HG02623 (cell line): Measurements from ENCODE around the gene TPI1.

Experiments
- ATAC-seq: cut with Tn5 transposase; IDR thresholded peaks from one replicate; pipeline ENCODE4 v1.9.1; 2021; ENCODE audit warnings: moderate library complexity; ENCODE audit not compliant: unreplicated experiment

The TPI1 gene

GRCh38 chr12:6916426-6917200 lies 49.3 kb downstream of the TPI1 start:
- ATAC-seq, result no peak

GRCh38 chr12:6917491-6918231 lies 50.3 kb downstream of the TPI1 start:
- ATAC-seq, result no peak

- no peak for ATAC-seq
These were observed 52.3 kb downstream of the TPI1 start for GRCh38 chr12:6919588-6919987.
